DMS153 treated with DMSO at 0.1 percent for 48 hours (cell line): Measurements from ENCODE around the gene GTF2F2.

Source experiments
- DNase-seq: peaks from one replicate; lab custom pipeline; 2025; ENCODE audit not compliant: unreplicated experiment; lab: John Stamatoyannopoulos, UW

The GTF2F2 gene

DNA sequence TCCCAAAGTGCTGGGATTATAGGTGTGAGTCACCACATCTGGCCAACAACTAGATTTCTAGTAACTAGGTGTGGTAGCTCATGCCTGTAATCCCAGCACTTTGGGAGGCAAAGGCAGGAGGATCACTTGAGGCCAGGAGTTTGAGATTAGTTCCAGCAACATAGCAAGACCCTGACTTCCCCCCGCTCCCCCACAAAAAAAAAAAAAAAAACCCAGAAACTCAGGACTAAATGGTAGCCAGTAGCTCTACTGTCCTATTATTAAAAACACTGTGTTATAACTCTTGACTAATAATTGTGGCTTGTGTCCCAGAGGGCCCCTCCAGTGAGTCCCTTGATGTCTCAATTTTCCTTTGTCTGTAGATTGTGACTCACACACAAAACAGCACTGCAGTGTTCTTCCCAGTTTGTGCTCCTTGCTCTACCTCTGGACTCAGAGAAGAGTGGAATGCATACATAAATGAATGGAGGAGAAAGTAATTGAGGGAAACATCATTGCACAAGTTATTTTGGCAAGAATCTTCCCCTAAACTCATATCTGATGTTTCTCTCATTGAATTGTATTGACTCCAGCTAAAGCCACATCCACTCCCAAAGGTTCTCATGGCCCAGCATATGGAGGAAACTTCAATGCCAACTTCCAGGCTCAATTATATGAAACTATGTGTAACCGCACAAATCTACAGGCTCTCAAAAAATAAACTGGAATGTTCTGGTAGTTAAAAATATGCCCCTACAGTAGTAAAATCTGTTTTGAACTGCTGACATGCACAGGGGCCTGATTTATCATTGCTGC is 211.9 kb downstream of the GTF2F2 start:
- no peak for DNase-seq

DNA sequence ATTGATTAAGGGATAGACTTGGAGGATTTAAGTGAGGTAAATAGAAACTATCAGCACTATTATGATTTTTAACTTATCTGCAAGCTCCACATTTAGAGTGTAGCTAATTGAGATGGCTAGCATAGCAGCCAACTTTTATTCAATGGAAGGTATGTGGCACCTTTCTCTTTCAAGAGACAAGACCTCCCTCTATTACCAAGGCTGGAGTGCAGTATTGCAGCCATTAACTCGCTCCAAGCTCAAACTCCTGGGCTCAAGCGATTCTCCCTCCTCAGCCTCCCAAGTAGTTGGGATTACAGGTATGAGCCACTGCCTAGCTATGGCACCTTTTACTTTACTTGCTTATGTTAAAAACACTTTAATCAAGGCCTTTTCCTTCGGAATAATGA is 212.5 kb downstream of the GTF2F2 start:
- DNase-seq: no peak

DNA sequence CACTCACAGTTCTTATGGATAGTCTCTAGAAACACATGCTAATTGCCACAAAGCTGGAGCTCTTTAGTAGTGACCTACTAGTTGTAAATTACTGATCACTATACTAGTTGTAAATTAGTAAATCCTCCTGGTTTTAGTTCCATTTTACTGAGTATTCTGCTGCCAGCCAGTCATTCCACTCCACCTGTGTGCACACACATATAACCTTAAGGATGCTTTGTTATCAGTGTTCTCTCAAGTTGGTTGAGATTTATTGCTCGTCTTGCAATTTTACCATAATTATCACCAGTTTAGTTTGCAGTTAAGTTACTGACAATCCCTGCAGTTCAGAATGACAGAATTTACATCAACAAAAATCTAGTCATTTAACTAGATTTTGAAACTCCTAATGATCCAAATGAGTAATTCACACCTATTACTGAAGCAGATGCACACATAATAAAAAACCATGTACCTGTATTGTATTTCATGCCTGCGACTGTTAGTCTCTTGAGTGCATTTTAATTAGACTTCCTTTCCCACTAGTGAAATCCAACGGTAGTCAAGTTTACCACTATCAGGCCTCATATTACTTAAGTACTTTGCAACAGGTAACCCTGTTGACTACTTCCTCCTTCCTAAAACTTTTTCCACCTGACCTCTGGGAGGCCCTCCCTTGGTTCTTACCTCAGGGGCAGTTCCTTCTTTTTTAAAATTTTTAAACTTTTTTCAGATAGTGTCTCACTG is 213.1 kb downstream of the GTF2F2 start:
- no peak for DNase-seq
